ENCODE data around the gene CEP126. TPM values are rescaled to one million over a fixed set of nuclear protein-coding genes. Genes with fewer than 3 reads are reported as not detected.
A peak's percentile ranks its signal among the peaks of the same experiment; 100 is the strongest.

The CEP126 gene
- total RNA-seq, 4 donors from 2014 or later: 4.3 to 11.7 (median 9.6) TPM

GRCh38 chr11:102004220-102004619, 89.4 kb downstream of the CEP126 start:
- H3K36me3 ChIP-seq: peaks cover 0 to 9% of the 10 kb centered on the region in 2 donors
- no peak overlapping the region for H3K27ac ChIP-seq
- no peak overlapping the region for H3K4me3 ChIP-seq
- H3K27me3 ChIP-seq: no peaks in the 10 kb centered on the region
- H3K9me3 ChIP-seq: no peaks in the 10 kb centered on the region
- TF ChIP-seq CTCF (IDR thresholded peaks at IDR 0.05) (no peak), POLR2AphosphoS5 (IDR thresholded peaks at IDR 0.05) (no peak), EP300 (IDR thresholded peaks at IDR 0.05) (no peak), POLR2A (IDR thresholded peaks at IDR 0.05) (no peak)
- H3K4me1 ChIP-seq: peaks cover 0 to 13% (median 5%) of the 10 kb centered on the region in 3 donors
- no peak for ATAC-seq

- ATAC-seq: no peak
- H3K9me3 ChIP-seq: no peaks in the 10 kb centered on the region
- TF ChIP-seq EP300 (IDR thresholded peaks at IDR 0.05) (no peak), POLR2AphosphoS5 (IDR thresholded peaks at IDR 0.05) (no peak), POLR2A (IDR thresholded peaks at IDR 0.05) (no peak), CTCF (IDR thresholded peaks at IDR 0.05) (no peak)
Measured at GRCh38 chr11:102005306-102005705, 90.5 kb downstream of the CEP126 start.

GRCh38 chr11:102006835-102007566, 92.2 kb downstream of the CEP126 start:
- H3K27ac ChIP-seq: peak overlapping the region in 2 of 4 donors; percentile 25 to 60

More at GRCh38 chr11:102005306-102005705, 90.5 kb downstream of the CEP126 start:
- Histone ChIP-seq H3K36me3 (peaks cover 0 to 9% of the 10 kb centered on the region in 2 donors), H3K4me3 (no peak overlapping the region), H3K27me3 (no peaks in the 10 kb centered on the region), H3K27ac (no peak overlapping the region), H3K4me1 (peaks cover 0 to 13% (median 5%) of the 10 kb centered on the region in 3 donors)
- WGBS, 2 donors (ENCODE audit: low coverage in 1 of 2): 60 to 69% methylated on average over 1 to 2 of the region's 4 CpGs

GRCh38 chr11:102007567-102008437, 93.0 kb downstream of the CEP126 start:
- ATAC-seq: peak; percentile 60
- Histone ChIP-seq H3K4me3 (no peak overlapping the region), H3K36me3 (no peaks in the 10 kb centered on the region), H3K4me1 (peaks cover 0 to 25% (median 9%) of the 10 kb centered on the region in 3 donors), H3K27me3 (no peaks in the 10 kb centered on the region), H3K27ac (peak overlapping the region in 2 of 4 donors; percentile 25 to 60), H3K9me3 (no peaks in the 10 kb centered on the region)
- no peak for TF ChIP-seq POLR2AphosphoS5 (IDR thresholded peaks at IDR 0.05)
- TF ChIP-seq CTCF (IDR thresholded peaks at IDR 0.05): peak; percentile 49 to 63 (median 52)
- WGBS, 2 donors (ENCODE audit: low coverage in 1 of 2): 19 to 30% methylated on average over 4 of the region's 4 CpGs

More at GRCh38 chr11:102006835-102007566, 92.2 kb downstream of the CEP126 start:
- TF ChIP-seq POLR2A (IDR thresholded peaks at IDR 0.05): no peak
- TF ChIP-seq CTCF (IDR thresholded peaks at IDR 0.05): no peak
- TF ChIP-seq POLR2AphosphoS5 (IDR thresholded peaks at IDR 0.05): no peak
- no peak for TF ChIP-seq EP300 (IDR thresholded peaks at IDR 0.05)
- H3K4me1 ChIP-seq: peaks cover 0 to 25% (median 9%) of the 10 kb centered on the region in 3 donors
- ATAC-seq: no peak
- H3K36me3 ChIP-seq: peaks cover 0 to 8% of the 10 kb centered on the region in 2 donors
- H3K9me3 ChIP-seq: no peaks in the 10 kb centered on the region
- H3K4me3 ChIP-seq: no peak overlapping the region
- WGBS, 2 donors (ENCODE audit: low coverage in 1 of 2): 71 to 88% methylated on average over 3 of the region's 7 CpGs
- H3K27me3 ChIP-seq: no peaks in the 10 kb centered on the region
